ENCODE data around the gene CRISP3. TPM values are rescaled to one million over a fixed set of nuclear protein-coding genes. Genes with fewer than 3 reads are reported as not detected.

CRISP3 gene
- total and polyA plus RNA-seq, 9 of the 15 experiments (the other 6 are each of a cell fraction or from before 2014, with no cell fraction given), result 0.21 to 2.0 (median 0.58) TPM

GRCh38 chr6:49736017-49736508 lies 8.1 kb downstream of the CRISP3 start (continued):
- no peak for TF ChIP-seq ATF2 (CRISPR knock-in tag; IDR thresholded peaks at IDR 0.05)
- no peak for TF ChIP-seq PRPF4 (IDR thresholded peaks at IDR 0.05; ENCODE audit: insufficient read depth, low read depth, low read length, poor library complexity, severe bottlenecking)
- peak; percentile 90 for TF ChIP-seq LEF1 (IDR thresholded peaks at IDR 0.05)
- TF ChIP-seq CREB1 (IDR thresholded peaks at IDR 0.05), result no peak
- no peak for TF ChIP-seq CREB1 (CRISPR knock-in tag; IDR thresholded peaks at IDR 0.05)
- no peak for TF ChIP-seq RBFOX2 (IDR thresholded peaks at IDR 0.05; ENCODE audit: low read depth, low read length)
- no peak for TF ChIP-seq ZKSCAN3 (CRISPR knock-in tag; IDR thresholded peaks at IDR 0.05)
- TF ChIP-seq PRDM10 (IDR thresholded peaks at IDR 0.05; ENCODE audit: partially characterized antibody), result no peak
- TF ChIP-seq ZBTB34 (CRISPR knock-in tag; IDR thresholded peaks at IDR 0.05), result no peak
- no peak for TF ChIP-seq POU5F1 (IDR thresholded peaks at IDR 0.05; ENCODE audit: borderline replicate concordance, low read depth, low read length, partially characterized antibody)
- TF ChIP-seq FOXK2 (conservative IDR thresholded peaks at IDR 0.05 in 1 of 2, IDR thresholded peaks at IDR 0.05 in 1 of 2; ENCODE audit: low read depth in 2 of 2), result peak; percentile 26 to 50; a peak in 1 of 4 replicates
- no peak for TF ChIP-seq ZBTB5 (IDR thresholded peaks at IDR 0.05)
- TF ChIP-seq RAD21 (CRISPR knock-in tag; conservative IDR thresholded peaks at IDR 0.05 in 1 of 2, IDR thresholded peaks at IDR 0.05 in 1 of 2), result peak; percentile 31 to 62
- TF ChIP-seq CTCFL (IDR thresholded peaks at IDR 0.05; ENCODE audit: borderline replicate concordance, insufficient read depth, low read depth, low read length, poor library complexity, severe bottlenecking), result no peak

Measured in K562 (cell line).